Measurements from ENCODE around the gene PRDM16.

The PRDM16 gene

GRCh38 chr1:3217181-3217641 is 148.2 kb downstream of the PRDM16 start:
- no peak for DNase-seq

- no peak for DNase-seq
Observed at GRCh38 chr1:3217979-3218679, 149.1 kb downstream of the PRDM16 start.

DNA sequence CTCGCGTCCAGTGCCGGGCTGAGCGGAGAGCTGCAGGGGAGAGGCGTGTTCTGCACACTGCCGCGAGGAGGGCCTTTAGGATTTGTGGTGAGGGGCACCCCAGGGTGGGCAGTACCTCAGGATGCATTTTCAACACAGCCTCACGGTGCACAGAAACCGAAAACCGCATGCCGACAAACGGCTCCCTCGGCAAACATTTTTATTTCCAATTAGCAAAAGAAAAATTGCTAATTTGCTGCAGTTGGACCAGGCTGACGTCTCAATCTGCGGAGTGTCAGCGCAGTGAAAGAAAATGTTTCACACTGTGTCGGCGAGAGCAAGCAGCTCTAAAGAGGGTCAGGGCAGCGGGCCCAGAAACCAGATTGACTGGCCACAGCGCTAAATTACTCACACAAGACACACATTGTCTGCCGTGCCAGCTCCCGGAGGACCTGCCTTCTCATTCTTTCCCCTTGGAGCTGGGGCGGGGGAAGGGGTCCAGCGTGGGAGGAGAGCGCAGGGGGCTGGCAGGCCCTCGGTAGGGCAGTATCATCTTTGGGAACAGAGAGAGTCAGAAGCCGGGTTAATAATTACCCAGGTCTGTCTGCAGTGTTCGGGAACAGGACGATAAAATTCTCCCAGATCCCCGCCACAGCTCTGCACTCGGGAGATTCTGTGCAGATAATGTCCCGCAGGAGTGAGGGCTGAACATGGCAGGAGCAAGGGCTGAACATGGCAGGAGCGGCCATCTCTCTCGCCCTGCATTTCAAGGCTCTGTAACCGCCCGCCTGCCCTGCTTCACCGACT is 150.2 kb downstream of the PRDM16 start:
- no peak for DNase-seq

DNA sequence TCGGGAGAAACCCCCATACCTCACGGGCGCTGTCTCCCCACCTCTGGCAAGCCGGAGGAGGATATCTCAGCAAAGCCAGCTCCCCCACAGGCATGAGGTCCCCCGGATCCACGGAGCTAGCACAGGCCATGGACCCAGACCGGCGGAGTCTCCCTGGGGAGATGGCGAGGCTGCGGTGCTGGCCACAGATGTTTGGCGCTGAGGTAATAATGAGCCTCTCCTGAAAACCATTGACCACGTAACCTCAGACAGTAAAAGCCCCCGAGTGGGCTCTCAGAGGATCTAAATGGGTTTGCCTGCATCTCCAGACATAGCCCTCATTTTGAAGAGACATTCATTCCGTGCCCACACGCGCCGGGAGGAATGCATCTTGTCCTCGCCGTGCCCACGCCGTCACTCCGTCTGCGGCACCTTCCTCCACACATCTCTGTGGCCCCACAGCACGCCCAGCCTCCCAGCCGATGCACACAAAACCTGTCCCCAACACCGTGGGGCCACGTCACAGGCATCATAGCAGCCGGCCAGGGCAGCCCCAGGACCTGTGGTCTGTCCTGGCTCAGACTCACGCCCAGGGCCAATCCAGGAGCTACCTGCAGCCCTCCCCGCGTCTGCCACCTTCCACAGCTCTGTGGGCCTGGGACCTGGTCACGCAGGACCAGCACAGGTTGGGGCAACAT is 150.9 kb downstream of the PRDM16 start:
- DNase-seq: no peak

DNA sequence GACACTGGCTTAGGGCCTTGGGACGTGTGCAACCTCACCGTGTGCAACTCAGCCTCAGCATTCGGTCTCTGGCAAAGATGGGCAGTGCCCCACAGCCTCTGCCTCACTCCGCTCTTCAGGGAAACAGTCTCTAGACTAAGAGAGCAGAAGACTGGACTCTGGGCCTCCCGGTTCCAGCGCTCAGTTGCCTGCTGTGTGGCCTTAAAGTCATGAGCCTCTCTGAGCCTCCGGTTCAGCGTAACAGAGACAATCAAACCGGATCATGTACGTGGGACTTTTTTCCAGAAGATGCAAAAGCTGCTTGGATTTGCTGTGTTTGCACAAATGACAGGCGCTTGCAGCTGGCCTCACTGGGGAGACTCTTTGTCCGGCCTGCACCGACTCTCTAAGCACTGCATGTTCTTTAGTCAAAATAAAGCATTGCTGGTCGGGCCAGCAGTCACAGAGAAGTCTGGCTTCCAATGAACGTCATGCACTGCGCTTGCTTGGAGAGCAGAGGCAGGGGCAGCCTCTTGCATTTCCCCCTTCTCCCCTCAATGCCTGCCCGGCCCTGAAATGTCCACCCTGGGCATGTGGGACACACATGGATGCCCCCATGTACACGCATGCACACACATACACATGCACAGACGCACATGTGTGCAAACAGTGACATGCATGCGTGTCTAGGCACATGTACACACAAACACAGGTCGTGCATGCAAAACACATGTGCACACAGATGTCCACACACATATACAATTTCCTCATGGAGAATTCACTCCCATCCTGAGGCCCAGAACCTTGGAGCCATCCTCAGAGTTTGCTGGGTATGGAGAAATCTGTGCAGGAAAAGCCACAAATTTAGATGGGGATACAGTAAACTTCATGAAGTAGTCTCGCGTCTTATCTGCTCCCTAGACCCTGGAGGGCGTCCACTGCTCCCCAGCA is 152.4 kb downstream of the PRDM16 start:
- no peak for DNase-seq

GRCh38 chr1:3222042-3222692 is 153.2 kb downstream of the PRDM16 start:
- no peak for DNase-seq

DNA sequence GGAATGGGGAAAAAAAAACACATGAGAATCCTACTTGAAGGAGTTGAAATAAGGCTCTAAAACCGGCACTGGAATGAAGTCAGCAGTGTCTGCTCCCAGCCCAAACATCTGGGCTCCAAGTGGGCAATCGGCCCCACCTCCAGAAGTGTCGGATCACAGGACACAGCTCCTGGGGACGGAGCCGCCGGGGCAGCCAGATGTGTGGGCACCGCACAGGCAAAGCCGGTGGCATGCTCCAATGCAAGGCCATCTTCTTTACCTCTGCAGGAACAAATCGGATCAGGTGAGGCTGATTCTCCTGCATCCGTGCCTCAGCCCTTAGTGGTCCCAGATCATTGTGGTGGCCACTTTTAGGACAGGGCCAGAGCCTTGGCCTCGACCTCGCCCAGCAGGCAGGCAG is 156.7 kb downstream of the PRDM16 start:
- DNase-seq: no peak

DNA sequence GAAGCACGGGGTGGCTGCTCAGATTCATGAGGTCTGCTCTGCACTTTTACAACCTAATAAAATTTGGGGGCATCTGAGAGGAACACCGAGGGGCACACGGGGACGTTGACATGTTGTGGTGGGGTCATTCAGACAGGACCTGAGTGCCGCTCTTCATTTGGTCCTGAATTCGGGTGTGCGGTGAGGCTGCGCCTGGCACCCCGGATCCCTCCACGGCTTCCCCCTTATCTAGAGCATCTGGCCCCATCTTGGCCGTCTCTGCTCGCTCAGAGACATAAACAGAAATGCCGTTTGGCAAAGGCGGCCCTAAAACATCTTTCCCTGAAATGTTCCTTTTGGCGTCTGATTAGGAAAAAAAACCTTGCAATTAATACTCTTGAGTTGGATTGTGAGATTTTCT is 157.2 kb downstream of the PRDM16 start:
- no peak for DNase-seq

DNA sequence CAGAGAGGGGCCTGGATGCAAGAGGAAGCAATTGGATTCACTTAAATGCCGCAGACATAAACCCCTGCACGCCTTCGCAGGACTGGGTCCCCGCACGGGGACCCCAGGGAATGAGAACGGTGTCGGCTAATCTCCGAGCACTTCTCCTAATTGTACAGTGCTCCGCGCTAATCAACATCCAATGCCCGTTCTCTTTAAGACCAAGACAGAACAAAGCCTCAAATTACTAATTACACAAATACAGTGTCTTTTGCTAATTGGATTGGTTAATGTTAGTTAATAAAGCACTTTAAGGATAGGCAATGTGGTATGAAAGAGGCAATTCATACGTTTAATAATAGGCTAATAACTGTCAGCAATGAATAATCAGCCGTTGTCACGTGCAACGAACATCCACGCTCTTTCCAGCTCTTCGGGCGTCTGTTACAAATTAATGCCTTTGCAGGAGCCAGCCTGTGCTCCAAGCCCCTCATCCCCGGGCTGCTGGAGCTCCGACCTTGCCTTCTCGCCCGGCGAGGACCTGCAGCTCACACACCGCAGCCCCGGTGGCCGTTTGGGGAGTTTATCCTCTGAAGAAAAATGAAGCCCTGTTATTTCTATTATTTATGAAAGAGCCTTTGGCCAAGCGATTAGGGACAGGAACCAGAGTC is 157.8 kb downstream of the PRDM16 start:
- DNase-seq: no peak

DNA sequence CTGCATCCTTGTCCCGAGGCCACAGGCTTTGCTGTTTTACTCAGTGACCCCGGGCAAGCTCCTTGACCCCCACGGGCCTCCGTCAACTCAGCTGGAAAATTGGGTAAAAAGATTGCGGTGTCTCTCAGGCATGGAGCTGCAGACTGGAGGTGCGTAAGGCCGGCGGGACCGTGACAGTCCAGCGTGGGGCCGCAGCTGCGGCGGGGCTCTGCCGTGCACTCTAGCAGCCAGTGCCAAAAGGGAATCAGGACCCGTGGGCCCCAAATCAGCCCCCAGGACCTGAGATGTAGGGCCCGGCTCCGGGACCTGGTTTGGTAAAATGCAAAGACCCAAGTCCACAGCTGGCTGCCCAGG is 158.3 kb downstream of the PRDM16 start:
- no peak for DNase-seq

DNA sequence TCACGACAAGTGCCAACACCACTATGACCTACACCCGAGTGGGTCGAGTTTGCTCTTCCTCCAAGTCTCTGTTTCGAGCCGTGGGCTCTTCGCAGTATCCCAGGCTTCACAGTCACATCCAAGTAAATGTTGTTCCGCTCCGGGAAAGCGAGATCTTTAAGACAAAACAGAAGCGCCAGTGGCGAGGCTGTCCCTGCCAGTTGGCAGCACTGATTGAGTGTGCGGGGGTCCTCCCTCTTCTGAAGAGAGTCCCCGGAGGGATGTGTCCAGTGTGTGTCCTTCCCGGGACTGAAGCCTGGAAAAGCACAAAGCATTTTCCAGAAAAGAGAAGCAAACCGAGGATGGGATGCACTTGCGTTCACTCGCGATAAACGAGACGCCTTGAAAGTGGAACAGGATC is 158.9 kb downstream of the PRDM16 start:
- no peak for DNase-seq

GRCh38 chr1:3229081-3229725 is 160.2 kb downstream of the PRDM16 start:
- no peak for DNase-seq

DNA sequence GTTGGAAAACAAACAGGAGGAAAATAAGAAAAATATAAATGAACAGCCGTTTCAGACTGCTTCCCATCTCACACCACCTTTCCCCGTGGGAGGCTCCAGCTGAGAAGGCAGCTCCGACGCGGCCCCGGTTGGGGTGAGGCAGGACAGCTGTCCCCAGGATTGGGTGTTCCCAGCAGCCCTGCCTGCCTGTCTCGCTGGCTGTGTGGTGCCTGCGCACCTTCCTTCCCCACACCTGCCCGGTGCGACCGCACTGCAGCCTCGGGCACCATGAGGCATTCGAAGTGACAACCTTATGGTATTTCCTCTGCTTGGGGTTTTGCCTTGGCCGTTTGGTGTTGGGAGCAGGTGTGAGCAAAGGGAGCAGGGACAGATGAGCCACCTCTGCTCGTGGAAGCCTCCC is 161.6 kb downstream of the PRDM16 start:
- no peak for DNase-seq

DNA sequence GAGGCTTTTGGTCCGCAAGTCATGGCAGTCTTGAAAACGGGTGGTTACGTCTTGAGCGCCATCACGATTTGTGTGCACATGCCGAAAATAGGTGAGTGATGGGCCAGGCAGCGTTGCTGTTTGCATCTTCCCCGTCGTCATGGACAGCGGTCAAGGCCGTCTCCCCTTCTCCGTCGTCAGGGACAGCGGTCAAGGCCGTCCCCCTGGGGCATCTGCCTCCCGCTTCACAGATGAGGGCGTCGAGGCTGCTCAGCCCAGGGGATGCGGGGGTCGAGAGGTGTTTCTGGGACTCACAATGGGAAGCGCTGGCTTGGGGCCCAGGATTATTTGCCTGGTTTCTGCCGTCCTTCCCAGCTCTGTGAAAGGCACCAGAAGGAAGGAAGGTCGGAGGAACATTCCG is 162.2 kb downstream of the PRDM16 start:
- no peak for DNase-seq

- DNase-seq: no peak
Observed at GRCh38 chr1:3231826-3232225, 162.8 kb downstream of the PRDM16 start.

DNA sequence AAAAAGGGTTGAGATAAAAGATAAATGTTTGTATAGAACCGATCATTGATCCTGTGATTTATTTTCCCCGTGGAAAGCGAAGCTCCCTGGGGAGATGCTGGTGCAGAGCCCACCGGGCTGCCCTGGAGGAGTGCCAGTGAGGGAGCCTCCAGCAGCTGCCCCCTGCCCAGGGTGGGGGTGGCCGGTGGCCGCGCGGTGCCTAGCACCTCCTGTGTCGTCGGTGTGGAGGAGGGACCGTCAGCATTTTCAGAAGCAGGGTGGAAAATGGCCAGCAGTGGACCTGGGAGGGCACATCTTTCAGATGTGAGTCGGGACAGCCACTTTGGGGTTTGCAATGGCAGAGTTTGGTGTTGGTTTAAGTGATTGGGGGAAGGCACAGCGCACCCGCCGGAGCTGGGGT is 164.0 kb downstream of the PRDM16 start:
- DNase-seq: no peak

DNA sequence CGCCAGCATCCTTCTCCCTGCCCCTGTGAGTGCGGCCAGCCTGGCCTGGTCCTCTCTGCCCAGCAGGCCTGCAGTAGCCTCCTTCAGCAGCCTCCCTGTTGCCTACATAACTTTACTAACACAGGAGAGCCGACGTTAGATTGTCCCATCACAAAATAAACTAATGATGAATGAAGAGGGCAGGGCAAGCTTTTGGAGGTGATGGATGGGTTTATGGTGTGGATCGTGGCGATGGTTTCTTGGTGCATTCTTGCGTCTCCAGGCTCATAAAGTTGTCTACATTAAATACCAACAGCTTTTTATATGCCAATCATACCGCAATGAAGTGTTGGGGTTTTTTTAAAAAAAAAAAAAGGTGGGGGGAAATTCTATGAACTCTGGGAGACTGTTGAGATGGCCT is 164.5 kb downstream of the PRDM16 start:
- DNase-seq: no peak

- no peak for DNase-seq
Observed at GRCh38 chr1:3234281-3234680, 165.3 kb downstream of the PRDM16 start.

DNA sequence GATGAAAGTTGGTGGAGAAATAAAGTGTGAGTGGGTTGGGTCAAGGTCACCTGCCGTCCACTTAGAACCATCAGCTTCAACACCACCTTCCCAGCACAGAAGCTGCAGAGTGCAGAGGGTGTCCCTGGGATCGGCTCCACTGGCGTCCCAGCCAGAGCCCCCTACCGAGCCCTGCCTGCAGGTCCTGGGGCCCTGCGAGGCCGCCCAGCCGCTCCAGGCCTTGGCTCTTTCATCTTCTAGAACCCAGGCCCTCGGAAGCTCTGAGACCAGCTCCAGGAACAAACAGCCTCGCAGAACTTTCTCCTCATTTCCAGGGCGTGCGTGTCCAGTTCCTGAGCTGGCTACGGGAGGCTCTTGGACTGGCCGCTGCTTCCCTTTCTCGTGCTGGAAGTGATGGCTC is 166.0 kb downstream of the PRDM16 start:
- no peak for DNase-seq

DNA sequence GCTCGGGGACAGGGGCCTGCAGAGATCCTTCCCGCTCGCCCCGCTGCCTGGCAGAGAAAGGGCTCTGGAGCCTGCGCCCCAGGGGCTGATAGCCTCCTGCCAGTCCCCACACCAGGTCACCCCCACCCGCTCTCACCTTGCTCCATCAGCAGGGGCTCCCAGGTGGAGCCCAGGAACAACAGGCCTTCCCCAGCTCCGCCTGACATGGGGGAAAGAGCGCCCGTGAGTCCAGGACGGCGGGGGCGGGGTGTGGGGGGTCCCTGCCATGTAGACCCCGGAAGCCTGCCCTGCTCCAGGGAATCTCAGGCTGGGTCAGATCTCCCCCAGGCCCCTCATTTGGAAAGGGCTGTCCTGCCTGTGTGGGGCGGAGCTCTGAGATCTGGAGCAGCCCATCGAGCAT is 166.5 kb downstream of the PRDM16 start:
- no peak for DNase-seq

DNA sequence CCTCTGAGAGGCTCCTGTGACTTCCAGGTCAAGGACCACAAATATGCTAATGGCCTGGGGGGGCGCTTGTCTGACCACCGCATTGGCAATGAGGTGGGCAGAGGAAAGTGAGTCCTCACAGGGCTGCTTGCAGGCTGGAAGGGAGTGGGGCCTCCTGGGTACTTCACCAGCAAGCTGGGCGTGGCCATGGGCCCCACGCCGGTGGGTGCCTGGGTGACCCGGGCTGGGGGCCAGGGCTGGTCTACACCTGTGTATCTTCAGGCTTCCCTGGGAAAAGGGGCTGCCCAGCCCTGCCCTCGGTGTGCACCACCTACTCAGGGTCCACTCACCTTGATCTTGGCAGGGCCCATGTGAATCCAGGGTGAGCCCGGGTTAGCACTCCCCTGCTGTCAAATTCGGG is 167.4 kb downstream of the PRDM16 start:
- DNase-seq: no peak

Measured in SIG-M5 (cell line).